GM12878 (cell line): ENCODE data around the gene CDC42BPA. TPM values are rescaled to one million over a fixed set of nuclear protein-coding genes. Genes with fewer than 3 reads are reported as not detected.

ENCODE experiments used
- ATAC-seq: fragments of 200-7000 bp; cut with Tn5 transposase; 3 replicates; pipeline ENCODE4 v1.9.1; 2020; ENCODE audit warnings: mild to moderate bottlenecking, moderate library complexity
- BruUV-seq: library from RNA; stranded (reverse); fragments of 400-500 nt; replicated peaks from 2 replicates; lab custom pipeline; 2021; lab: Mats Ljungman, UMichigan
- CTCF ChIA-PET: fragments of 300-600 bp; sonication (Branson Sonifier 250); formaldehyde crosslinking; extraction: SDS; loops from one replicate; lab custom pipeline; 2021; ENCODE audit warnings: inconsistent platforms; lab: Yijun Ruan, JAX
- POLR2A ChIA-PET: fragments of 350-600 bp; formaldehyde crosslinking; extraction: SDS; loops from one replicate; lab custom pipeline; 2021; ENCODE audit warnings: inconsistent platforms; lab: Charles Lee
- RAD21 ChIA-PET: fragments of 300-600 bp; sonication (Branson Sonifier 250); formaldehyde crosslinking; loops from one replicate; lab custom pipeline; 2023; ENCODE audit warnings: antibody characterized with exemption; ENCODE audit not compliant: unreplicated experiment; lab: Charles Lee
- SMC1A ChIA-PET: fragments of 300-600 bp; sonication (Branson Sonifier 250); formaldehyde crosslinking; loops from one replicate; lab custom pipeline; 2023; ENCODE audit not compliant: unreplicated experiment, uncharacterized antibody; lab: Charles Lee
- DNase-seq: peaks from one replicate; pipeline ENCODE4 v3.0.0-alpha.2; 2011; ENCODE audit warnings: low read depth, low spot score
- FAIRE-seq: peaks from 3 replicates; lab custom pipeline; 2011; peaks lifted over from hg19 to GRCh38; lab: Jason Lieb, UNC
- H2AFZ ChIP-seq: 2 replicates; pipeline ENCODE4 v1.6.0; 2011; ENCODE audit warnings: low read depth, low read length, control low read depth; ENCODE audit not compliant: control insufficient read depth
- H3K27ac ChIP-seq: 2 replicates; pipeline ENCODE4 v1.5.1; 2011; ENCODE audit warnings: control low read depth; ENCODE audit not compliant: control insufficient read depth, insufficient read depth
- H3K27me3 ChIP-seq, 2 experiments: replicated peaks in 1 of 2; 2 replicates each; pipeline versions ENCODE4 v1.6.0 to v1.6.1; 2011; ENCODE audit warnings: low read length in 1 of 2; ENCODE audit not compliant: control insufficient read depth in 2 of 2, insufficient read depth in 2 of 2
- H3K36me3 ChIP-seq, 2 experiments: 2 replicates each; pipeline ENCODE4 v1.5.1; 2011; ENCODE audit warnings: low read length in 1 of 2; ENCODE audit not compliant: control insufficient read depth in 2 of 2, insufficient read depth in 2 of 2
- H3K4me1 ChIP-seq: 2 replicates; pipeline ENCODE4 v1.6.1; 2011; ENCODE audit warnings: mild to moderate bottlenecking, low read length, moderate library complexity, mixed read lengths; ENCODE audit not compliant: control insufficient read depth, insufficient read depth
- H3K4me2 ChIP-seq: 2 replicates; pipeline ENCODE4 v1.6.0; 2011; ENCODE audit warnings: control low read depth; ENCODE audit not compliant: control insufficient read depth, insufficient read depth
- H3K4me3 ChIP-seq: fragments of 200-600 bp; sonication (generic); 2 replicates; pipeline ENCODE4 v1.5.1; 2016
- H3K79me2 ChIP-seq: 2 replicates; pipeline ENCODE4 v1.6.0; 2011; ENCODE audit warnings: low read length; ENCODE audit not compliant: control insufficient read depth, insufficient read depth
- H3K9ac ChIP-seq: 2 replicates; pipeline ENCODE4 v1.8.0; 2011; ENCODE audit warnings: low read length, control low read depth, mixed read lengths; ENCODE audit not compliant: control insufficient read depth, insufficient read depth
- H3K9me3 ChIP-seq: replicated peaks from 3 replicates; pipeline ENCODE4 v1.5.1; 2011; ENCODE audit warnings: mild to moderate bottlenecking, low read length; ENCODE audit not compliant: control insufficient read depth, insufficient read depth
- H4K20me1 ChIP-seq: 2 replicates; pipeline ENCODE4 v1.6.0; 2011; ENCODE audit not compliant: control insufficient read depth, insufficient read depth
- ASH2L ChIP-seq: fragments of 300-600, 200-600 bp; sonication (generic); IDR thresholded peaks from 2 replicates; pipeline ENCODE4 v1.6.1; 2017; ENCODE audit warnings: low read depth, mild to moderate bottlenecking, borderline replicate concordance
- ATF7 ChIP-seq: fragments of 450-650 bp; IDR thresholded peaks from 2 replicates; pipeline ENCODE4 v1.6.1; 2016; ENCODE audit warnings: low read depth, mild to moderate bottlenecking
- BHLHE40 ChIP-seq, 2 experiments: fragments of 450-650 bp in 1 of 2; IDR thresholded peaks; 2 replicates each; pipeline ENCODE4 v1.6.1; 2011 to 2017; ENCODE audit warnings: low read depth in 2 of 2, borderline replicate concordance in 1 of 2, improper control_type of control experiment in 1 of 2, low read length in 1 of 2, mild to moderate bottlenecking in 1 of 2
- BRCA1 ChIP-seq: IDR thresholded peaks from 2 replicates; pipeline ENCODE4 v1.6.1; 2011; ENCODE audit warnings: low read depth, low read length, improper control_type of control experiment
- CBX3 ChIP-seq: fragments of 200-600 bp; sonication (generic); IDR thresholded peaks from 2 replicates; pipeline ENCODE4 v1.6.1; 2016; ENCODE audit warnings: low read depth, borderline replicate concordance
- CHD1 ChIP-seq: IDR thresholded peaks from 2 replicates; pipeline ENCODE4 v1.6.1; 2012; ENCODE audit warnings: low read depth, low read length, improper control_type of control experiment
- CREM ChIP-seq: IDR thresholded peaks from 2 replicates; pipeline ENCODE4 v1.6.1; 2014; ENCODE audit warnings: antibody characterized with exemption, low read depth
- ESRRA ChIP-seq: IDR thresholded peaks from 2 replicates; pipeline ENCODE4 v1.6.1; 2012; ENCODE audit warnings: mild to moderate bottlenecking, low read length, improper control_type of control experiment
- GATAD2B ChIP-seq: fragments of 450-650 bp; conservative IDR thresholded peaks from 2 replicates; pipeline ENCODE4 v1.6.1; 2017; ENCODE audit warnings: low read depth, mild to moderate bottlenecking, moderate library complexity
- IRF5 ChIP-seq: fragments of 450-650 bp; IDR thresholded peaks from 2 replicates; pipeline ENCODE4 v1.6.1; 2017; ENCODE audit warnings: borderline replicate concordance
- KLF5 ChIP-seq: fragments of 450-650 bp; IDR thresholded peaks from 2 replicates; pipeline ENCODE4 v1.6.1; 2014; ENCODE audit warnings: mild to moderate bottlenecking; ENCODE audit not compliant: partially characterized antibody
- MEF2B ChIP-seq: fragments of 450-650 bp; IDR thresholded peaks from 2 replicates; pipeline ENCODE4 v1.6.1; 2018; ENCODE audit warnings: mild to moderate bottlenecking, moderate library complexity; ENCODE audit not compliant: partially characterized antibody, poor library complexity, severe bottlenecking
- PBX3 ChIP-seq: IDR thresholded peaks from 2 replicates; pipeline ENCODE4 v1.6.1; 2011; ENCODE audit warnings: mild to moderate bottlenecking, low read depth, low read length, moderate library complexity; ENCODE audit not compliant: insufficient replicate concordance
- RAD51 ChIP-seq: fragments of 450-650 bp; IDR thresholded peaks from 2 replicates; pipeline ENCODE4 v1.6.1; 2016; ENCODE audit warnings: moderate library complexity, mild to moderate bottlenecking, inconsistent platforms
- RFX5 ChIP-seq: IDR thresholded peaks from 2 replicates; pipeline ENCODE4 v1.6.1; 2011; ENCODE audit warnings: low read depth, low read length, improper control_type of control experiment
- SP1 ChIP-seq: IDR thresholded peaks from one replicate; pipeline ENCODE4 v1.6.1; 2011; ENCODE audit warnings: low read depth, low read length
- SREBF1 ChIP-seq: IDR thresholded peaks from 2 replicates; pipeline ENCODE4 v1.6.1; 2012; ENCODE audit warnings: mild to moderate bottlenecking, low read length
- STAT1 ChIP-seq: fragments of 450-650 bp; conservative IDR thresholded peaks from 2 replicates; pipeline ENCODE4 v1.6.1; 2014; ENCODE audit warnings: antibody characterized with exemption, mild to moderate bottlenecking
- TCF12 ChIP-seq: IDR thresholded peaks from 2 replicates; pipeline ENCODE4 v1.6.1; 2011; ENCODE audit warnings: low read depth, mild to moderate bottlenecking, low read length
- ZNF592 ChIP-seq: fragments of 450-650 bp; IDR thresholded peaks from 2 replicates; pipeline ENCODE4 v1.6.1; 2017; ENCODE audit warnings: mild to moderate bottlenecking, moderate library complexity
- WGBS: methylation state at CpG from one replicate; pipeline ENCODE4 v1.1.6; 2016; ENCODE audit warnings: low lambda C conversion rate; ENCODE audit not compliant: insufficient replicate concordance, insufficient coverage; ENCODE audit errors: missing lambda C conversion rate; 5-methylcytosine and 5-hydroxymethylcytosine counted together
- in situ Hi-C: fragments of 300-500 bp; cut with MboI; formaldehyde crosslinking; loops from 9 replicates; pipeline ENCODE4 v1.14.3; 2018; ENCODE audit warnings: mixed read lengths
- intact Hi-C: fragments of 100-400 bp; cut with micrococcal nuclease; formaldehyde crosslinking; loops from one replicate; pipeline ENCODE4 v1.14.2; 2022; ENCODE audit not compliant: unreplicated experiment
- polyA plus RNA-seq, 11 experiments: library from polyadenylated mRNA; depleted of rRNA in 4 of 11; unstranded in 6 of 11; stranded (reverse) in 5 of 11; fragments of >200 nt; fragmentation: Nextera tagmentation in 4 of 11; fragmentation: Illumina TruSeq in 1 of 11; extraction: Ambion mirVana in 4 of 11; extraction: Trizol in 1 of 11; gene quantifications; 1 replicate in 1 of 11; 2 replicates in 10 of 11; pipeline versions ENCODE4 v1.2.1 to v1.2.3, GENCODE V29; 2011 to 2016; ENCODE audit warnings: inconsistent platforms in 2 of 11, missing spikeins in 2 of 11, low read depth in 1 of 11
- total RNA-seq, 4 experiments: library from RNA; depleted of rRNA in 3 of 4; stranded (reverse); fragments of >200 nt in 3 of 4; fragmentation: Illumina TruSeq in 1 of 4; extraction: Trizol in 1 of 4; gene quantifications; 2 replicates each; pipeline versions ENCODE4 v1.2.1 to v1.2.3, GENCODE V29; 2013 to 2021

CDC42BPA gene
- total and polyA plus RNA-seq, 10 of the 15 experiments (the other 5 are each of a cell fraction or from before 2014, with no cell fraction given) = 0.02 to 0.52 (median 0.10) TPM

GRCh38 chr1:227065311-227065710 lies 253.0 kb downstream of the CDC42BPA start (continued):
- no peak for TF ChIP-seq GATAD2B
- no peak for TF ChIP-seq KLF5
- TF ChIP-seq ATF7 = no peak
- TF ChIP-seq RFX5 = no peak
- no peak for TF ChIP-seq RAD51

- in situ Hi-C loops = no loop called here
- ChIA-PET POLR2A (no interaction called here), CTCF (interaction anchor here (0.7 kb wide), 1 partner anchor 14 kb away, joined by 3 read pairs; no protein-coding TSS in a partner anchor), SMC1A (no interaction called here), RAD21 (no interaction called here)
- ATAC-seq (no peak), DNase-seq (no peak), FAIRE-seq (no peak)
- no peak overlapping the region for H3K4me3 ChIP-seq
- no peaks in the 10 kb centered on the region for H4K20me1 ChIP-seq
- H3K36me3 ChIP-seq = no peaks in the 10 kb centered on the region
- no peak overlapping the region for H3K27ac ChIP-seq
- H3K9ac ChIP-seq = no peak overlapping the region
- BruUV-seq = no TSS peak
- intact Hi-C loops = no loop called here
- H2AFZ ChIP-seq = no peak overlapping the region
- no peaks in the 10 kb centered on the region for H3K27me3 ChIP-seq
- no peaks in the 10 kb centered on the region for H3K9me3 ChIP-seq
- H3K4me2 ChIP-seq = no peak overlapping the region
- H3K79me2 ChIP-seq = no peaks in the 10 kb centered on the region
- 17% methylated on average over 2 of the region's 2 CpGs for WGBS
- no peaks in the 10 kb centered on the region for H3K4me1 ChIP-seq
- no peak for TF ChIP-seq CREM
- TF ChIP-seq ZNF592 = no peak
- TF ChIP-seq TCF12 = no peak
- no peak for TF ChIP-seq BRCA1
- TF ChIP-seq SREBF1 = no peak
- TF ChIP-seq ESRRA = no peak
- no peak for TF ChIP-seq BHLHE40 (IDR thresholded peaks at IDR 0.05; ENCODE audit: borderline replicate concordance in 1 of 2, low read depth in 2 of 2, low read length in 1 of 2)
- TF ChIP-seq SP1 = no peak
- TF ChIP-seq ASH2L = no peak
- no peak for TF ChIP-seq MEF2B
- TF ChIP-seq CBX3 = no peak
- TF ChIP-seq STAT1 = no peak
- no peak for TF ChIP-seq CHD1
- no peak for TF ChIP-seq IRF5
- TF ChIP-seq PBX3 = no peak
These were observed 256.0 kb downstream of the CDC42BPA start for GRCh38 chr1:227062306-227062705.
